NCI-H1930 (cell line): ENCODE results near the gene KLK14.

ENCODE experiments used
- DNase-seq, 2 experiments: peaks; one replicate each; lab custom pipeline; 2025; lab: John Stamatoyannopoulos, UW

KLK14 gene

DNA sequence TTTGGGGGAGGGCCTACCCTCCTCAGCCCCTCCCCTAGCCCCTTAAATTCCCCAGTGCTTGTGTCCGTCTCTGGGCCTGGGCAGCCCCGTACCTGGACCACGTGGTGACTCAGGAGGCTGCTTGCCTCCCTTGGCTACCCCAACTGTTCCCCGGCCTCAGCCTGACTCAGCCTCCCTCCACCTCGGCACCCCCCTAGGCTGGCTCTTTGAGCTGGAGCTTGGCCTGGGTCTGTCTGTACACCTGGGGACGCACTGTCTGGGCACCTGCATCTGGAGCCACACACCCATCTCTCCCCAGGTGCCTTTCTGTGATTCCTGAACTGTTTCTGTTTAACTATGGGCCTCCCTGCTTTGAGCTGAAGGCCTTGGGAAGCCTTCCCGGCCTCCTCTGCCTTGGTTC is 1.8 kb upstream of the KLK14 start:
- DNase-seq: no peak

DNA sequence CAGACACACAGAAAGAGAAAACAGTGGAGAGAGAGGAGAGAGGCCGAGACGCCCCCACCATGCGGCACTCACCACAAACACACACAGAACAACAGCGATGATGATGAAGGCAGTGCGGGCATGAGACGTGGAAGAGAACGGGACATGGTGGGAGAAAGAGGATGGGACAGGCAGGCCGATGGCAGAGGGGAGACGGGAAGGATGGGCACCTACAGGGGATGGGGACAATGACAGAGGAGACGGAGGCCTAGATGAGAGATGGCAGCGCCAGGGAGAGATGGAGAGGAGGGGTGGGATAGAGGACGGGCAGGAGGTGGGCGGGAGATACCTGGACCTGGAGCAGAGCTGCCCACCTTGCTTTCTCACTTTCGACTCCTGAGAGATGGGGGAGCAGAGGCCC is 1.1 kb upstream of the KLK14 start:
- no peak for DNase-seq

- DNase-seq: no peak
Measured at GRCh38 chr19:51083181-51083580, 494 bp upstream of the KLK14 start.

- no peak for DNase-seq
Measured at GRCh38 chr19:51081476-51081875, 1.2 kb downstream of the KLK14 start.

DNA sequence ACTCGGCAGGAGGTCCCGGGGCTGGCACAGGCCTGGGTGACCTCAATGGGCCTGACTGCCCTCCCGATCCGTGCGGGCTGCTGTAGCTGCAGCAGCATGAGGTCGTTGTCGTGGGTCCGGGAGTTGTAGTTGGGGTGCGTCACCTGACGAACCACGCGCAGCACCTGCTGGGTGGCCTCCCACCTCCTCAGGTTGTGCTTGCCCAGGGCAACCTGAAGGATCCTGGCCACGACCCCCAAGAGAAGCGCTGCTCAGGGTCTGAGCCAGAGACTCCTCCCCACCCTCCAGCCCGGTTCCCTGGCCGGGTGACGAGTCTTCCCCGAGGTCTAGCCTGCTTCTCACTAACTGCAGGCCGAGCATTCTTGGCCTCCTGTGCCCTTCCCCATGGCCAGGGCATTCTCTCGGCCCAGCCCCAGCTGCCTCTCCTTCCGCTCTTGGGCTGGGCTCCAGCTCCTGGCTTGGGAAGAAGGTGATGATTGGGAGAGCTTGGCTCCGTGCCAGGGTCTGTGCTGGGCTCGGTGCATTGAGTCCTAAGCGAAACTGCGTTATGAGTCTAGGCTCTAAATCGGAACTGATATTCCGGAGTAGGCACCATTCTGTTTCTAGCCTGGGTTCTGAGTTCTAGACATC is 3.1 kb downstream of the KLK14 start:
- DNase-seq: no peak

GRCh38 chr19:51078731-51079130 is 4.0 kb downstream of the KLK14 start:
- DNase-seq: no peak

GRCh38 chr19:51078104-51078503 is 4.6 kb downstream of the KLK14 start:
- DNase-seq: no peak

DNA sequence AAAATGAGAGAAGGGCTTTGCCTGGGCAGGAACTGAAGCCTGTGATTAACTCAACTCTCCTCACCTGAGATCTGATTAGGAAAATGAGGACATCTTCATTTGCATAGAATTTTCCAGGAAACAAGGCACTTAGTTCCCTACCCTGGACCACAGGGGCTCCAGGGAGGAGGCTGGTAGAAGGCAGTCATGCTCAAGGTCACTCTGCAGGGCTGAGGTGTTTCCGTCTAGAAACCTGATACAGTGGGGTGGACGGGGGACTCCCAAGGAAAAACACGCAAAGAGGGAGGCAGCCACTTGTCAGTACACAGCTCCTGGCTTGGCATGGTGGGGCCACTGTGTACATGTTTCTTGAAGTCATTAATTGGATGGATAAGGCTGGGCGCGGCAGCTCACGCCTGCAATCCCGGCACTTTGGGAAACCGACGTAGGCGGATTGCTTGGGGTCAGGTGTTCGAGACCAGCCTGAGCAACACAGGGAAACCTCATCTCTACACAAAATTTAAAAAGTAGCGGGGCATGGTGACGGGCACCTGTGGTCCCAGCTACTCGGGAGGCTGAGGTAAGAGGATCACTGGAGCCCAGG is 6.0 kb downstream of the KLK14 start:
- no peak for DNase-seq

- DNase-seq: no peak
Measured at GRCh38 chr19:51075998-51076397, 6.7 kb downstream of the KLK14 start.

- peak in 1 of 2 experiments; percentile 60 for DNase-seq
Measured at GRCh38 chr19:51071095-51071405, 11.6 kb downstream of the KLK14 start.

- DNase-seq: no peak
Measured at GRCh38 chr19:51070334-51071094, 12.2 kb downstream of the KLK14 start.

GRCh38 chr19:51066393-51067186 is 16.1 kb downstream of the KLK14 start:
- no peak for DNase-seq

GRCh38 chr19:51065221-51065960 is 17.3 kb downstream of the KLK14 start:
- DNase-seq: no peak

GRCh38 chr19:51064534-51065220 is 18.0 kb downstream of the KLK14 start, which contains the start of gene KLK13:
KLK13 (minus strand) TSS chr19:51065092; CDS start chr19:51065067, 25 bp downstream.
- no peak for DNase-seq

- DNase-seq: no peak
Measured at GRCh38 chr19:51063664-51064063, 19.0 kb downstream of the KLK14 start.

GRCh38 chr19:51060973-51061372 is 21.7 kb downstream of the KLK14 start:
- DNase-seq: no peak

GRCh38 chr19:51060336-51060735 is 22.4 kb downstream of the KLK14 start:
- no peak for DNase-seq

DNA sequence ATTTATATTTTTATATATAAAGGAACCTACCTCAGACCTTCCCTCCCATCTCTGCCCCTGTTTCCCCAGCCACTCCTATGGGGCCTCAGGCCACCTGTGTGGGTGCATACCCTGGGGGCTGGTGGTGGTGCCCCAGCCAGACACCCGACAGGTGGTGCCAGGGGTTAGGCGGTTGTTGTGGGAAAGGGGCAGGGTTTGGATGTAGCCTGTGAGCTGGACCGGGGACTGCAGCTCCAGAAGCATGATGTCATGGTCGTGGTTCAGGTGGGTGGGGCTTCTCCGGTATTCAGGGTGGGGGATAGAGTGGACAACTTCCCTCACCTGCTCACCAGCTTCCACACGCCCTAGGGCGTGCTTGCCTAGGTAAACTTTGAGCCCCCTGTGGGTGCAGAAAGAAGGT is 23.0 kb downstream of the KLK14 start:
- DNase-seq: no peak

DNA sequence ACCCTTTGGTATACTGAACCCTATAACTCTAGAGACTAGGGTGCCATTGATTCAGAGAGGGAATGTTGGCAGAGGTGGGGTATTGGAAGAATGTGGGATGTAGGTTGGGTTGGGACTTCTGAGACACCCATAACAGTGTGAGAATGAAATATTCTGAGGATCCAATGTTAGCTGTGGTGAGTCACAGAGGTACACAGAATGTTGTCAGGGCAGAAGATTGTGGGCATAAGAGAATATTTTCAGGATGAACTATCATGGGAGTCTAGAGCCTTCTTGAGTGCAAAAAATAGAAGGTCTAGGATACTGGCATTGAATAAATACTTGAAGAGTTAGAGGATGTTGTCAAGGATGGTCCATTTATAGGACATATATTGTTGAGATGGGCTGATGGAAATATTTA is 26.8 kb downstream of the KLK14 start:
- no peak for DNase-seq

DNA sequence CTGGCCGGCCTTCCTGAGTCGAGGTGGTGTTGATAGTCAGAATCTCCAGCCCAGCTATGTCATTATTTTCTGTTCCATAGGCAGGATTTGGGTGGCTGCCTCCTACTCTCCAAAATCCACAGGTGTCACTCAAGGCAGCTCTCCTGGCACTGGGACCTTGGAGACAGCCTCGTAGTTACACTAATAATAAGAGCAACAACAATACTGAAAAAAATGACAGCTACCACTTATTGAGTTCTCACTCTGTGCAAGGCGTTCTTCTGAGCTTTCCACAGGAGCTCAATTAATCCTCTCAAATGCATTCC is 35.7 kb downstream of the KLK14 start:
- no peak for DNase-seq

GRCh38 chr19:51044327-51044726 is 38.4 kb downstream of the KLK14 start:
- no peak for DNase-seq

DNA sequence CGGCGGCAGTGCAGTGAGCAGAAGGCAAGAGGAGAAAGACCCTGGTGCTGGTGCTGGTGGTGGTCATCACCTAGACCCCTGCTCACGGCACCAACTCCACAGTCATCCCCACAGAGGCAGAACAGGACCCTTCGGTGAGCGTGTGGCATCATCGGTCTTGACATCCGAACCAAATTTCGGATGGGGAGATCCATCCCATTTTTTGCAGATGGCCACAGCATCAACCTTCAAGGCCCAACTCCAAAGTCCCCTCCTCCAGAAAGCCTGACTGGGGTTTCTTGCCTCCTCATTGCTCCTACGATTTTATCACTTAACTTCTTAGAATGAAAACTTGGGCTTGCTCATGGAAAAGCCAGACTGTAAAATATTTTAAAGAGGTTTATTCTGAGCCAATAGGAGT is 39.2 kb downstream of the KLK14 start:
- no peak for DNase-seq
